Duodenal mucosa (tissue), 2 donors: ENCODE data around the gene ULK4.
"Not testable (repeated sequence)": the region's sequence is repeated elsewhere in the genome, so short reads cannot be mapped to it uniquely, and the experiment has no call there.

Experiments used
- H3K27ac ChIP-seq: one replicate; pipeline ENCODE4 v1.7.0; 2013; ENCODE audit warnings: low read depth, low read length
- H3K27me3 ChIP-seq, 2 donors: one replicate each; pipeline ENCODE4 v1.7.0; 2013; ENCODE audit warnings: low read length in 2 of 2, control low read depth in 1 of 2; ENCODE audit not compliant: insufficient read depth in 2 of 2, control insufficient read depth in 1 of 2
- H3K36me3 ChIP-seq, 2 donors: one replicate each; pipeline ENCODE4 v1.7.0; 2013; ENCODE audit warnings: low read length in 2 of 2, control low read depth in 1 of 2; ENCODE audit not compliant: insufficient read depth in 2 of 2, control insufficient read depth in 1 of 2
- H3K4me1 ChIP-seq, 2 donors: one replicate each; pipeline ENCODE4 v1.7.0; 2013; ENCODE audit warnings: low read length in 2 of 2, control low read depth in 1 of 2; ENCODE audit not compliant: insufficient read depth in 2 of 2, control insufficient read depth in 1 of 2
- H3K4me3 ChIP-seq, 2 donors: one replicate each; pipeline ENCODE4 v1.7.0; 2013; ENCODE audit warnings: low read length in 2 of 2, low read depth in 1 of 2
- H3K9ac ChIP-seq, 2 donors: one replicate each; pipeline ENCODE4 v1.7.0; 2013; ENCODE audit warnings: low read length in 2 of 2, low read depth in 1 of 2
- H3K9me3 ChIP-seq, 2 donors: one replicate each; pipeline ENCODE4 v1.7.0; 2013; ENCODE audit warnings: low read length in 2 of 2, control low read depth in 1 of 2; ENCODE audit not compliant: control insufficient read depth in 1 of 2

ULK4 gene

DNA sequence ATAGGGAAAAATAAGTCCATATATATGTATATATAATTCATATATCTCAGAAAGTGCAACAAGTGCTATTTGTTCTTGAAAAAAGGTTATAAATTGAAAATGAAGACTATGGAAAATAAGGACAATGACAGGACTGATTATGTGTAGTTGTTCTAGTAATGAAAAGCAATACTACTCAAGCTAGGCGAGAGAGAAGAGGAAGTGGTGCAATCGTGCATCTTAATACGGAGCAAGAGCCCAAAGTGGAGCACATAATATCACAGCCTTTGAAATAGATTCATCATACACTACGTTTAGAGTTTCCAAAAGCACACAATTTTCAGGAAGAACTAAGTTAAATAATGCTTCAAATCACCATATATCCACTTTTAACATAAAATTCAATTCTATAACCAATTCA is 87.9 kb downstream of the ULK4 start:
- no peaks in the 10 kb centered on the region for H3K27me3 ChIP-seq
- H3K9ac ChIP-seq = no peak overlapping the region
- H3K27ac ChIP-seq = no peak overlapping the region
- H3K36me3 ChIP-seq = no peaks in the 10 kb centered on the region
- H3K4me3 ChIP-seq = no peak overlapping the region
- H3K9me3 ChIP-seq = no peaks in the 10 kb centered on the region
- no peaks in the 10 kb centered on the region for H3K4me1 ChIP-seq

- Histone ChIP-seq H3K9ac (no peak overlapping the region), H3K27ac (no peak overlapping the region), H3K9me3 (no peaks in the 10 kb centered on the region), H3K4me3 (no peak overlapping the region), H3K4me1 (no peaks in the 10 kb centered on the region), H3K27me3 (no peaks in the 10 kb centered on the region), H3K36me3 (no peaks in the 10 kb centered on the region)
Measured at GRCh38 chr3:41872157-41872556, 89.7 kb downstream of the ULK4 start.

DNA sequence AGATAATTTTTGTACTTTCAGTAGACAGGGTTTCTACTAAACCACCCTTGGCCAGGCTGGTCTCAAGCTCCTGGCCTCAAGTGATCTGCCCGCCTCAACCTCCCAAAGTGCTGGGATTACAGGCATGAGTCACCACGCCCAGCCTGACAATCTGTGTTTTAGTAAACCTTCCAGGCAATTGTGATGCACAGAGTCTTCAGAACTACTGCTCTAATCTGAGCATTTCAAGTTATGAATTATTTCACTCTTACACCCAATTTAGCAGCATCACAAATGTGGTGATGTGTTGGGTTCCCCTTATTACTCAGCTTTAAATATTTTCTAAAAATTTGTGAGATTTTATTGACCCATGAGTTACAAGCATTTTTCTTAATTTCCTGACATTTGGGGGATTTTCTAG is 94.4 kb downstream of the ULK4 start:
- no peak overlapping the region for H3K4me3 ChIP-seq
- no peak overlapping the region for H3K27ac ChIP-seq
- H3K27me3 ChIP-seq = no peaks in the 10 kb centered on the region
- no peaks in the 10 kb centered on the region for H3K9me3 ChIP-seq
- H3K4me1 ChIP-seq = no peaks in the 10 kb centered on the region
- H3K36me3 ChIP-seq = no peaks in the 10 kb centered on the region
- H3K9ac ChIP-seq = no peak overlapping the region

- H3K4me3 ChIP-seq = no peak overlapping the region
- H3K4me1 ChIP-seq = no peaks in the 10 kb centered on the region
- no peak overlapping the region for H3K9ac ChIP-seq
- no peaks in the 10 kb centered on the region for H3K36me3 ChIP-seq
- no peak overlapping the region for H3K27ac ChIP-seq
- no peaks in the 10 kb centered on the region for H3K27me3 ChIP-seq
- H3K9me3 ChIP-seq = no peaks in the 10 kb centered on the region
Measured at GRCh38 chr3:41866298-41866697, 95.6 kb downstream of the ULK4 start.

GRCh38 chr3:41863024-41863423 is 98.9 kb downstream of the ULK4 start:
- Histone ChIP-seq H3K9ac (no peak overlapping the region), H3K27ac (no peak overlapping the region), H3K4me1 (no peaks in the 10 kb centered on the region), H3K27me3 (no peaks in the 10 kb centered on the region), H3K4me3 (no peak overlapping the region), H3K36me3 (no peaks in the 10 kb centered on the region), H3K9me3 (no peaks in the 10 kb centered on the region)

DNA sequence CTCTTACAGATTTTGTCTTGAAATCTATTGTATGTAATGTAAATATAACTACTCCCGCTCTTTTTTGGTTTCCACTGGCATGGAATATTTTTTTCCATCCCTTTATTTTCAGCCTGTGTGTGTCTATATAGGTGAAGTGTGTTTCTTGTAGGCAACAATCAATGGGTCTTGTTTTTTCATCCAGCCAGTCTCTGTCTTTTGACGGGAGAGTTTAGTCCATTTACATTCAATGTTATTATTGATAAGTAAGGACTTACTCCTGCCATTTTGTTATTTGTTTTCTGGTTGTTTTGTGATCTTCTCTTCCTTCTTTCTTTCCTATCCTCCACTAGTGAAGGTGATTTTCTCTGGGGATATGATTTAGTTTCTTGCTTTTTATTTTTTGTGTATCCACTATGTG is 101.4 kb downstream of the ULK4 start:
- H3K9ac ChIP-seq, H3K36me3 ChIP-seq, H3K27ac ChIP-seq, H3K27me3 ChIP-seq, H3K4me1 ChIP-seq, H3K9me3 ChIP-seq, H3K4me3 ChIP-seq: not testable (repeated sequence)

DNA sequence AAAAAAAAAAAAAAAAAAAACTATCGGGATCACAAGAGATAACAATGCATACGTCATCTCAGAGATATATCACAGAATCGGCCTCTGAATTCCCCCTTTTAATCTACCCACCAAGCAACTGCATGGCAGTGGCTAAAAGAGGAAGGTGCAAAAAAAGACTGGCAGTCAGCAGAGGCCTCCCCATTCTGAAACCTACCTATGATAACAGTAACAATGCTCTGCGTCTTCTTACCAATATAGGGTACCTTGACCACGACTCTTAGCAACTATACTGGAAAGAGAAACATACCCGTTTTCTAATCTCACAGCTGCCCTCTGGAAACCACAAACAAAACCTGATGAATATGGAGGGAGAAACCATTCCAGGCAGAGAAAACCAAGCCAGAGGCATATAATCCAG is 106.9 kb downstream of the ULK4 start:
- Histone ChIP-seq H3K36me3 (no peaks in the 10 kb centered on the region), H3K27me3 (no peaks in the 10 kb centered on the region), H3K9ac (no peak overlapping the region), H3K27ac (no peak overlapping the region), H3K9me3 (no peaks in the 10 kb centered on the region), H3K4me3 (no peak overlapping the region), H3K4me1 (no peaks in the 10 kb centered on the region)

DNA sequence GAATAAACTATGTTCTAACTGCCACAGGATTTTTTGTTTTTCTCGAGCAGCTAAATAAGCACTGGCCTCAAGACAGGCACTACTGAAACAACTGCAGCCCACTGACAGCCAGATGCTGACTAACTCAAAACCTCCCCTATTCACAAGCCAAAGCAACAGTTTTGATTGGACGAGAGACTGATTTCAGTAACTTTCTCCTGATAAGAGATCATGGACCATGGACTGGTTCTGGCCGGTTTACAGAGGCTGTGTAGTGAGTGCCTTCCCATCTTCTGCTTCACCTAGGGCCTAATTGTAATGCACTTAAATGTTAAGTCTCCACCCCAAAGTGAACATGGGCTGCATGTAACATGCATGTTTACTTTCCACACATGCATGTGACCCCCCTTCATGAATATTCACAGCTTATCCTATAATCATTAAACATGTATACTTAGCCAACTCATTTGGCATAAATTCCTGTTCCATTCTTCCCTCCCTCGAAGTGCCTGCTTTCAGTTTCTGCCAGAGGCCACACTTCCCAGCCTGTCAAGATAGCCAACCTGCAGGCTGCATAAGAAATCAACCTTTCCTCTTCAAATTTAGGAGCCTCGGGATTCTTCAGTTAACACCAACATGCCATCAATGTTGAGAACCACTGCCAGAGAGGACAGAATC is 108.2 kb downstream of the ULK4 start:
- Histone ChIP-seq H3K9ac (no peak overlapping the region), H3K9me3 (no peaks in the 10 kb centered on the region), H3K4me1 (no peaks in the 10 kb centered on the region), H3K4me3 (no peak overlapping the region), H3K27me3 (no peaks in the 10 kb centered on the region), H3K36me3 (no peaks in the 10 kb centered on the region), H3K27ac (no peak overlapping the region)

DNA sequence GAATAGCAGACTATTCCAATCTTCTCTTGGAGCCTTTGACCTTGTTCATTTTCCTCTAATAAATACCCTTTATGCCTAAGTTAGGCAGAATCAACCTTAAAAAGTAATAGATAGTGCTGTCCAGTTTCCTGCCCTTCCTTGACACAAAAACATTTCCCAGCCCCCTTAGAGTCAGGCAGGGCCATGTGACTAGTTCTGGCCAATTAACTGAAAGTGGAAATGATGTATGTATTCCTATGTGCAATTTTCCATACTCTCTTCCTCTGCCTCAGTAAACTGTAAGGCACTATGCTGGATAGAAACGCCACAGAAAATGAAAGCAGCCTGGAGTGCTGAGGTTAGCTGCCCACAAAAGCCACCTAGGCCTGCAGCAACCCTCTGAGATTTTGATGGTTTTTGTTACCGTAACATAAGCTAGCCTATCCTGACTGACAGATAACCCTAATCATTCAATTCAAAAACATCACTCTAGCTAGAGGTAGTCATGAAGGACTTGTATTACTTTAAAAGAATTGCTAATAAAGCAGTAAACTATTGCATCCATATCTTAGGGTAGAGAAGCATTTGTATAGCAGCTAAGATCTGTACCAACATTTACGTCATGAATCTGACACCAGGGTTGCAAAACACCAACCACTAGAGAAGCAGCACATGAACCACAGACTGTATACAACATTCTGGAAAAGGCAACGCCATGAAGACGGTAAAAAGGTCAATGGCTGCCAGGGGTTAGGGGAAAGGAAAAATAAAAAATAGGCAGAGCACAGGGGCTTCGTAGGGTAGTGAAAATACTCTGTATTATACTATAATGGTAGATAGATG is 112.9 kb downstream of the ULK4 start:
- Histone ChIP-seq H3K9me3 (no peaks in the 10 kb centered on the region), H3K27me3 (no peaks in the 10 kb centered on the region), H3K27ac (no peak overlapping the region), H3K36me3 (no peaks in the 10 kb centered on the region), H3K4me3 (no peak overlapping the region), H3K9ac (no peak overlapping the region), H3K4me1 (no peaks in the 10 kb centered on the region)

- H3K9ac ChIP-seq = no peak overlapping the region
- no peaks in the 10 kb centered on the region for H3K36me3 ChIP-seq
- H3K4me1 ChIP-seq = no peaks in the 10 kb centered on the region
Measured at GRCh38 chr3:41847679-41848078, 114.2 kb downstream of the ULK4 start.

More at GRCh38 chr3:41847679-41848078, 114.2 kb downstream of the ULK4 start:
- no peaks in the 10 kb centered on the region for H3K9me3 ChIP-seq
- H3K4me3 ChIP-seq = no peak overlapping the region
- H3K27ac ChIP-seq = no peak overlapping the region
- H3K27me3 ChIP-seq = no peaks in the 10 kb centered on the region
